GM11168 (cell line): Measurements from ENCODE around the gene PSAPL1.

Experiments used
- in situ Hi-C: fragments of 300-500 bp; cut with MboI; formaldehyde crosslinking; loops from one replicate; pipeline ENCODE4 v1.12.0; 2022; ENCODE audit warnings: low sequenced_read_pairs; ENCODE audit not compliant: unreplicated experiment

Gene PSAPL1

DNA sequence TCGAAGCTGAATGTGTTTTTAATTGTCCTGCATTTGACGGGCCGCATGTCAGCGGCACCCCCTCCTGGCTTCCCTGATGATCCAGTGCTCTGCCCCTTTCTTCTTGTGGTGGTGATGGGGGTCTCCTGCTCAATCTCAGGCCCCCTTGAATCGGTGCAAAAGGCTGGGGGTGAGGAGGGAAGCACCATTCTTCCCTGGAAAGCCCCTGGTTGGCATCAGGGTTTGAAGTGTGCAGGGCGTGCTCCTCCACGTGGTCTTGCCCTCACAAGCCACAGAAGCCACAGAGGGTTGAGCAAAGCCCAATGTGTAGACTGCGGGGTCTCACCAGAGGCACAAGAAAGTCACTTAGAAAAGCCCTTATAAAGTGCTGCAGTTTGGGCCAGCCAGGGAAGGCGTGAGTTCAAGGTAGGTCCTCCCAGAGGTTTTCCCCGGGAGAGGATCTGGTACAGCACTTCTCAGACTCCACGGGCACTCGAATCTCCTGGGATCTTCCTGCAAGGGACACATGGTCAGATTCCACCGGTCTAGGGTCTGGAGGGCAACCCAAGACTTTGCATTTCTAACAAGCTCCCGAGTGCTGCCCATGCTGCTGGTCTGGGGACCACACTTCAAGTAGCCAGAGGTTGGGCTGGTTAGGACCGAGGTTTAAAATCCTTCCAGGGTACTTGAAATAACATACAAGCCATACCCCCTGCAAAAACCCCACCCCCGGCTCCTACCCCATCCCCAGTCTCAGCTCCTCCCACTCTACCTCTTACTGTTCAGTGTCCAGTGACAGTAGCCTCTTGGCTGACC lies 35.1 kb downstream of the PSAPL1 start:
- in situ Hi-C loops: no loop called here

GRCh38 chr4:7398788-7399439 lies 35.8 kb downstream of the PSAPL1 start:
- in situ Hi-C loops: no loop called here

- in situ Hi-C loops: no loop called here
Measured at GRCh38 chr4:7398104-7398423, 36.7 kb downstream of the PSAPL1 start.

DNA sequence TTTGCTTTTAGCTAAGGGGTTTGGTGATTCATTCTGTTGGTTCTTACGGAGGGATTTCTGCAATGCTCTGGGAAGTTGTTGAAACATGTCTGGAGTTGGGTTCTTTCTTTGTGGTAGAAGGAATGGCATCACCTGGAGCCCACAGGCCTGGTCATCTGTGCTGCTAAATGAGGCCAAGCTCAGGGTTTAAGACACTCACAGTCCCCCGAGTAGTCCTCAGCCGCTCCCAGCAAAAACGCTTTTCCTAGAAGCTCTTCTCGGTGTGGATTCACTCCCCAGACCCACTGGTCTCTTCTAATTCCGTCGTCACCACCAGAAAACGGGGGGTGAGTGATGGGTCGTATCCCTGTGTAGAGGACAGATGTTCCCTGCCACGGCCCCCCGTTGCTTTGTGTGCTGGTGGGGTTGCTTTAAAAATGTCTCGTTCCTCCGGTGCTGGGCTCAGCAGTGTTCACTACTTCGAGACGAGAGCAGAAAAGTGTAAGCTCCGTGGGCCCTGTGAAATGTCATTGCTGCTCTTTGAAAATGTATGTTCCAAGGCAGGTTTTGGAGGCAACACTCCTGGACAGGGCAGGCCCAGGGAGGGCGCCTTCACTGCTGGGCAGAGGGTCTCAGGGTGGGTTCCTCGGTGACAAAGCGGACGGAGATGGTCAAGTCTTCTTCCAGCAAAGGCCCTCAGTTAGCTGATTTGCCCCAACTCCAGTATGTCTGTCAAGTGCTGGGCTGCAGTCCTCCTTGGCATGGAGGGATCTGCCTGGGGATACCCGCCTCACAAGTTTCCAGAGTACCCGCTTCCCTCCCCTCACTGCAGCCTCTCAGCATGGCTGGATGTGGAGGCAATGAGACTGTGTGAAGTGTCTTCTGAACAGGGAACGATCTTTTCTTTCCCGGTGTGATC lies 37.3 kb downstream of the PSAPL1 start:
- in situ Hi-C loops: no loop called here

- in situ Hi-C loops: no loop called here
Measured at GRCh38 chr4:7396186-7396910, 38.4 kb downstream of the PSAPL1 start.

DNA sequence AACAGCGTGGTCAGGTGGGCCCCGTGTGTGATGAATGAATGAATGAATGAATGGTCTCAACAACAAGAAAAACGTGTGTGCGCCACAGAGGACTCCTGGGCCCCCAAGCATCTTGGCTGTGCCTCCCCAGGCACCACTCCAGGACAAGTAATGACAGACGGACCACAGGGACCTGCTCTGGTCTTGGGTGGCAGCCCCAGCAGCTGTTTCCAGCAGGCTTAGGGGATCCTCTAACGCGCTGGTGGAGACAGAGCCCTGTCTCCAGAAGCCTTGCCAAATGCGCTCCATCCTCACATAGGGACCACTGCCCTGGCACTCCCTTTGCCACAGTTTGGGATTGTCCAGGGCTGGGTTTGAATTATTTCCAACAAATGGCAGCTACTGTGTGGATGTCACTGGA lies 39.1 kb downstream of the PSAPL1 start:
- in situ Hi-C loops: no loop called here

DNA sequence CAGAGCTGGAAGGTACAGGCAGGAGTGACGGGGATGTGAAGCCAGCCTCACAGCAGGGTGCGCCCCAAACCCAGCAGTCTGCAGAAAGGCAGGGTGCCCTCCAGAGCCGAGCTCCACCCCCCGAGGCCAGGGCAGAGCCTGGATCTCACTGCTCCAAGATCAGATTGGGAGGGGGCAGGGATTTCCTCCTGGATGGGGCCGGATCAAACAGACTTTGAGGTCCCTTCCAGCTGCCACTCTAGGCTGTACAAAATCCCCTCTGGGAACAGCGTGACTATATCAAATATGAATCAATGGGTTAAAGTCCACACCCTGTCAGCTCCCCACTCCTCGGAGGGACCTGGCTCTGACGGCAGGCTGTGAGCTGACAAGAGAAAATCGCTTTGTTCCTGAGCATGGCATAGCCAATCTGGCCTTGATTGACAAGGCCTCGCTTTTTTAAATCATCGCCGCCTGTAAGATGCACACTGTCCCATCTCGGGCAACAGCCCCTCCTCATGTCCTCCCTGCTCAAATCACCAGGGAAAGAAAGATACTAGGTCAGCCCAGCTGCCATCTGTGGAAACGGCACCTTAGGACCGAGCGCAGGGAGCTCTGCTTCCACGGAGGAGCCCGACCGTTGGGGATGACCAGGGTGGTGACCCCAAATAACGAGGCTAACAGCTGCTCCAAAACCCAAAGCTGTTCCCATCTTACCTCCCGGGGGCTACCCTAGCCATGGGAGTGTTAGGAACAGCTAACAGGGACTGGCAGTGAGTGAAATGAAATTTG lies 39.9 kb downstream of the PSAPL1 start:
- in situ Hi-C loops: no loop called here

GRCh38 chr4:7393601-7394575 lies 40.8 kb downstream of the PSAPL1 start:
- in situ Hi-C loops: no loop called here

DNA sequence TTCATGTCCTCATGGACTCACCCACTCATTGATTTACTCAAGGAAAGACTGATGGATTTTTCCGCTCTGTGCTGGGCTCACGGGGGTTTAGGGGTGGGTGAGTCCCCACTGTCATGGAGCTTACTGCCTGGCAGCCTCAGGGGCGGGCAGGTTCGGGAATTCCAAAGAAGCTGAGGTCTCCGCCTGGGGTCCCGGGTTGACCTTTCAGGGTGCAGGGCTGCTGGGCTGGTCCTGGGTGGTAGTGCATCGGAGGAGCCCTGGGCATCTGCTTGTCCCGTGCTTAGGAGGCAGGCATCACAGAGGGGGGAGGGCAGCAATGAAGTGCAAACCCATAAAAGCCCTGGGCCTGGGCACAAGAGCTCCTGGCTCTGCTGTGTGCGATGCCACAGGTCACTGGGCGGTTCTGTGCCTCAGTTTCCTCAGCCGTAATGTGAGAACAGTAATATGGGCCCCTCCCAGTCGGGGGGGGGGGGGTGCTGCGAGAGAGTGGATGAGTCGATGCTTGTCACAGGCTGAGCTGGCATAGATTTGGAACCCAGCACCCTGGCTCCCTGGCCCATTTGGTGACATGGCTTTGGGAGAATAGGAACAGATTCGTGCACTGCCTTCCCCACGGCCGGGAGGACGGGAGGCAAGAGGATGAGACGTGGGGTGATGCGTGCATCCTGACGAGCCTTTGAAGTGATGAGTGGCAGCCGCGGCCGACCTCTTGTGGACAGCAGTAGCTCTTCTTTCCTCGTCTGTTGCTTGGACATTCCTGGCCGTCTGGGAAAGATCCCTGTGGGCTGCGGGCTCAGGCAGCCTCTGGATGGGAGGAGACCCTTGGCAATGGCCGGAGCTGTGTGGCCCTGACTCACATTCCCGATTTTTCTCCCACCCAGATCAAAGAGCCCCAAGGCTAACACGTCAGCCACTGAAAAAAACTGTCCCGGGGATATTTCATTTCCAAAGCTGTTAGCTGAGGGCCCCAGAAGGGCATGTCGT lies 42.0 kb downstream of the PSAPL1 start:
- in situ Hi-C loops: no loop called here

DNA sequence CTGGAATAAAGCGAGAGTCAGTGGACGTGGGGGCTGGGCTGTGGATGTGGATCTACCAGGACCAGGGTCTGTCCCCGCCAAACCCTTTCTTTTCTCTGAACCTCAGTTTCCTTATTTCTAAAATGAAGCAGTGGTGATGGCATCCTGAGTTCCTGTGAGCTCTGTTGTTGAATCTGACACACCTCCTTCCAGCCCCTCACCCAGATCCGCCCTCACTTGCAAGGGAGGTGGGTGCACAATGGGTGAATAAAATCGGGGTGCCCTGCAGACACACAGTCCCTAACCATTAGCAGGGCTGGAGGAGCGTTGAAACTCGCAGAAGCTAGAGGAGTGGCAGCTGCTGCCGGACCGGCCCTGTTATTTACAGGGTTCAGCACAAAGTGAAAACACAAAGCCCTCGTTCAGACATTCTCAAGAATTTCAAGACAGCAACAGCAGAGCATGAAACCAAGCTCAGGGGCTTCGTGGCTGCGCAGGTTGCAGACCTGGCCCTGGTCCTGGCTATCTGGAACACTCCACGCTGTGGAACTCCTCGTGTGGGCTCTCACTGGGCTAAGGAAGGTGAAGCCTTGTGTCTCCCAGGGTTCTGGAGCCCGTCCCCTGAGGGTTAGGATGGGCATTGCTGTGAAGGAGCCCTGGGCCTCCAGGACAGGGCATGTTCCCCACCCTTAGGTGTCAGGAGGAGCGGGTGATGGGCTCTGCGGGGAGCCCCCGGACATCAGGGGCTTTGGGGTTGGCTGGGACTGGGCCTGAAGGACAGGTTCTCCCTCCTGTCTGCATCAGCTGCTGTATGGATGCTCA lies 42.9 kb downstream of the PSAPL1 start:
- in situ Hi-C loops: no loop called here

DNA sequence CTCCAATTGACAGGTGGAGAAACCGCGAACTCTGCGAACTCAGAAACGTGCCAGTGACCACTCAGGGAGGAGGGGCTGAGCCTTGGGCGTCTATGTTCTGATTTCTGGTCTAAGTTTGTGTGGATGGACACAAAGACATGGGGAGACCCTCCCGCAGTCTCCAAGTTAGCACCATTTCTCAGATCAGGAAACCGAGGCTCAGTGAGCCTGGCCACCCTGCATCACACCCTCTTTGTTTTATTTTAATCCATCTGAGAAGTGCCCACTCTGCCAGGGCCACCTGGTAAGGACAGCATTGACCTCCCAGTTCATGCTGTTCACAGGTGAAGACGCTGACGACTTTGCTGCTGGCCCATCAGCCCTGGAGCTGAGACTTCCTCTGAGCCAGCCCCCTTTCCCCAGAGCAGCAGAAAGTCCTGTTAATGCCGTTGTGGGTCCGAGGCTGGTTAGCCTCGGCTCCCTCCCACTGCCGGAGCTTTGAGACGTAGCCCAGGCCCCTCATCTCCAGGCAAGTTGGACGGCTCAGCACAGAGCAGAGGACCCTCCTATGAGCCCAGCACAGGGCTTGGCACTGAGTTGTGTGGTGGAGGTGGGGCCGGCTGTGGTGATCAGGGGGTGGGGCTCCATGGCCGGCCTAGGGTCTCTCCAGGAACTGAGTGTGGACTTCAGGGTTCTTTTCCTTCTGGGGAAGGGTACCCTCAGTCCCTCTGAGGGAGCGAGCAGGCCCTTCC lies 43.7 kb downstream of the PSAPL1 start:
- in situ Hi-C loops: no loop called here

DNA sequence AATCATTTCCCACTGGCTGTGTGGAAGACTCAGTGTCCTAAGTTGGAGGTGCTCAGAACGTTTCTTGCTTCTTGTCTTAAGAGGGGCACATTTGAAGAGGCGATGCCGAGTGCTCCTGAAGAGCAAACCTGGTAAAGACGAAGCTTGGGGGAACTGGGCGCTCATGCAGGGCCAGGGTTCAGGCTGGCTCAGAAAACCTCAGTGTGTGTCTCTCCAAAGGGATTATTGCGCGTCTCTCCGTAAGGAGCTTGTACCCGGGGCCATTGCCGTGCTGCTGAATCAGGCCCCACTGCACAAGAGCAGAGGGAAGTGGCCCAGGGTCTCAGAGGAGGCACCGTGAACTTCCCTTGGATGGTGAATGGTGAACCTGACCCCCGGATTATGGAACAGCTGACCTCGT lies 44.4 kb downstream of the PSAPL1 start:
- in situ Hi-C loops: no loop called here

- in situ Hi-C loops: no loop called here
Measured at GRCh38 chr4:7389719-7390118, 45.0 kb downstream of the PSAPL1 start.

- in situ Hi-C loops: no loop called here
Measured at GRCh38 chr4:7389101-7389701, 45.5 kb downstream of the PSAPL1 start.

DNA sequence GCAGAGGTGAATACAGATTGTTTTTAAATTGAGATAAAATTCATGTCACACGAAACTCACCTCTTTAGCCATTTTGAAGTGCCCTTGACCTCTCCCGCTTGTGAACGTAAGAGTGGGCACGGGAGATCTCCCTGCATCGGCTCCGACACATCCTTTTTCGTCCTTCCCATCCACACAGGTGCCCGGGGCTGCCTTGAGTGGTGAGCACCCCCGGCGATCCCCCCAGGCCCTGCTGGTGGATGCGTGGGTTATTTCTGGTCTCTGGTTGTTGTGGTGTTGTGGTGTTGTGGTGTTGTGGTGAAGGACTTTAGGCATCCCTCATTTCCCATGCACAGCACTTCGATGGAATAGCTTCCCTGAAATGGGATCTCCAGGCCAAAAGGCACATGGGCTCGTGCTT lies 46.1 kb downstream of the PSAPL1 start:
- in situ Hi-C loops: no loop called here

GRCh38 chr4:7387925-7388324 lies 46.8 kb downstream of the PSAPL1 start:
- in situ Hi-C loops: no loop called here
